NCI-H2107 (cell line): Measurements from ENCODE around the gene ZNF688.
A peak's percentile ranks its signal among the peaks of the same experiment; 100 is the strongest.
"Not testable (repeated sequence)": the region's sequence is repeated elsewhere in the genome, so short reads cannot be mapped to it uniquely, and the experiment has no call there.

Experiments used
- DNase-seq: peaks from one replicate; lab custom pipeline; 2025; lab: John Stamatoyannopoulos, UW

ZNF688 gene

DNA sequence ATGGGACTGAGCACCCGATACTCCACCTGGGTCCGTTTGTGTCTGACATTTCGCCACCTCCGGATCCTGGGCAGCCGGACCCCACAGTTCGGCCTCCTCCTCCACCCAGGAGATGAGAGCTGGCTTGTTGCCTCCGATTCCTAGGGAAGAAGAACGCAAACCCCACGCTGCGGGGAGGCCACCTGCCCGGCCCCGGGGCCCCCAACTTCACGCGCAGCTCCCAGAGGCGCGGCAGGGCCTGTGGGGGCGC is 13.9 kb downstream of the ZNF688 start:
- no peak for DNase-seq

DNA sequence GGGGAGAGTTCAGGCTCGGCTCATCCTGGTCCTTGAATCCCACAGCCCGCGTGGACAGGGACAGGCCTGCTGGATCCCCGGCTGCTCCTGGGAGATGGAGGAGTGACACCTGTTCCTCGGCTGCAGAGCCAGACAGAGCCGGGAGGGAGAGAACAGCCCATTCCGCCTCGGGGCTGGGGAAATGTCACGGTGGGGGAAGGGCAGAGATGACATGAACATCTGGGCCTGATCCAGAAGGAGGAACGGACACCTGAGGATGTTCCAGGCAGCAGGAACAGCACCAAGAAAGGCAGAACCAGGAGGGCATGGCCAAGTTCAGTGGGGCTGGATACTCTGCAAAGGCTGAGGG is 15.4 kb downstream of the ZNF688 start:
- DNase-seq, result no peak

DNA sequence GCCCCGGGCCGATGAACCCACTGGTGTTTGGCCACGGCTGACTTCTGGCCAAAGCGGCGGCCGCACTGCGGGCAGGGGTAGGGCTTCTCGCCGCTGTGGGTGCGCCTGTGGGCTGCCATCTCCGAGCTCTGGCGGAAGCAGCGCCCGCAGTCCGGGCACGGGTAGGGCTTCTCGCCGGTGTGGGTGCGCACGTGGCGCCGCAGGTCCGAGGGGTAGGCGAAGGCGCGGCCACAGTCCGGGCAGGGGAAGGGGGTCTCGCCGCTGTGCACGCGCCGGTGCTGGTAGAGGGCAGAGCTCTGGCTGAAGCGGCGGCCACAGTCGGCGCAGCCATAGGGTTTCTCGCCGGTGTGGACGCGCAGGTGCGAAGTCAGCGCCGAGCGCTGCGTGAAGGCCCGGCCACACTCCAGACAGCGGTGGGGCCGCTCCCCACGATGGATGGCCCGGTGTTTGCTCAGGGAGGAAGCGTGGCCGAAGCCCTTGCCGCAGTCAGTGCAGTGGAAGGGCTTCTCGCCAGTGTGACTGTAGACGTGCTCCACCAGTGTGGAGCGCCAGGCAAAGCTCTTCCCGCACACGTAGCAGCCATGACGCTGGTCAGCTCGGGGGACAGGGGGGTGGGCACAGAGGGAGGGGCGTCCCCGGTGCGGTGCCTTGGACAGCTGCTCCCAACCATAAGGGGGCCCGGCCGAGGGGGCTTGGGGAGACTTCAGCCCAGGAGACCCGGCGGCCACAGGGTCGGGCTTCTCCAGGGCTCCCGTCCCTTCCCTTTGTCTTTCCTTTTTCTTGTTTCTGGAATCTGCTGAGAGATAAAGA is 16.0 kb downstream of the ZNF688 start:
- DNase-seq, result no peak

GRCh38 chr16:30554557-30555314 is 16.8 kb downstream of the ZNF688 start:
- DNase-seq, result no peak

DNA sequence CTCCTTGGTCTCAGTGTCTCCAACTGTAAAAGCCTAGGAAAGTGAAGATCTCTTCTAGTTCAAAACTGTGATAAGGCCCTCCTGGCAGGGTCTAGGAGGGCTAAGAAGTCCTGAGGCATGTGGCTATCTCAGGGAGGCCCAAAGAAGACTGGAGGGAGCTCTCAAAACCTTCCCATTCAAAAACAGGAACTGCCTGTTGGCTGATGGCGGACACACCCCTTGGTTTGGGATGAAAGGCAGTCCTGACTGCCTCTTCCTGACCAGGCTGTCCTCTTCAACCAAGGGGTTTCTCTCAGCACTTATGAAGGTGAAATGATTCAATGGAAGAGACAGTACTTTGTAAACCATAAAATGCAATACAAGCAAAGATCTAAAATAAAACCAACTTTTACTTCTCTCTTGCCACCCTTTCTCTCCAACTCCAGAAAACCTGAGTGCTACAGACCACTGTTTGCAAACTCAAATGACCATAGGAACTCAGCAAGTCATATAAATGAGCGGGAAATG is 18.1 kb downstream of the ZNF688 start:
- DNase-seq, result no peak

DNA sequence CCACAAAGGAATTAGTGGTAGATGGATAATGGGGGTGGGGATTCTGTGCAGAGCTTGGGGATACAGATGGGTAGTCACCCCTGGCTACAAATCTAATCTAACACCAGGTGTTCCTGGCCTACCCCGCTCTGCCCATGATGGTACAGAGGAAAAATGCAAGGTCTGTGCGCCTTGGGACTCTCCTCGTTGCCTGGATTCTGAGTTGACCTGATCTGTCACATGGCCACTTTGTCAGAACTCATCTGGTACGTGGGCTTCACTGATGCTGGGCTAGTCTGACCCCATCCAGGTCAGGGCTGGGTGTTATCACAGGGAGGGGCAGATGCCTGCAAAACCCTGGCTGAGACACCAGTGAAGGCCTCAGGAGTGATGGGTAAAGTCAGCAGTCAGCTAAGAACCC is 18.6 kb downstream of the ZNF688 start:
- no peak for DNase-seq

- DNase-seq, result no peak
These were observed 19.7 kb downstream of the ZNF688 start for GRCh38 chr16:30551781-30552180.

DNA sequence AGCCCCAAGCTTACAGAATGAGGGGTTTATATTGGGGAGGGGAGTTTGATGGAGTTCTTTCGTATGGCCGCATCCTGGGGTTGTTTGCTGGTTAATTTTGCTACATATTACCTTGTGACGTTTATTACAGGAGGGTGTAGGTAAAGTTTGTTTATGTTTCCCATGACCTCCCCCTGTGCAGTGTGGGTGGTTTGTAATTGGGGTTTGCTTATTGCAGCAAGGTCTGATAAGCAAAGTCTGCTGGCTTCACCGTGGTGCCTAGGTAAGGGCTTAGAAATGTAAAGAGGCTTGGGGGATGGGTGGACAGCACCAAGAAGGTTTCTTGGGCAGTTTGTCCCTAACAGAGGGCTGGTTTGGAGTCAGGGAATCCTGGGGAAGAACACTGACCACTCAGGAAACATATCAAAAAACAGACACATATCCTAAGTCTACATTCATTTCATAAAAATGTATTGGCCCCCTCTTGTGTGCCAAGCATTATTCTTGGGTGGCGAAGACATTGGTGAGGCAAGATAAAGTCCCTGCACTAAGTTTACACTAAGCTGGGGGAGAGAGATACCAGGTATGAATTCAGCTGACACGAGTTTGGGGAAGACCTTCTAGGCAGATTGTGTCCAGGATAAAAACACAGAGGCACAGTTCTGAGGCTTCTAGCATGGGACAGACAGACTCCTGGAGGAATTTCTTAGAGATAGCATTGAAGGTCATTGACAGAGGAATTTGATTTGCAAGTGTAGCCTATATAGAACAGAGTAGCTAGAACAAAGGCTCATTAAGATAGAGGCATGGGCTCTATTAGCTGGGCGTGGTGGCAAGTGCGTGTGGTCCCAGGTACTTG is 22.9 kb downstream of the ZNF688 start:
- DNase-seq, result no peak

- no peak for DNase-seq
These were observed 25.4 kb downstream of the ZNF688 start for GRCh38 chr16:30546115-30546514.

- DNase-seq, result no peak
These were observed 28.4 kb downstream of the ZNF688 start for GRCh38 chr16:30543067-30543466.

- no peak for DNase-seq
These were observed 29.8 kb downstream of the ZNF688 start for GRCh38 chr16:30541502-30542329.

- DNase-seq, result not testable (repeated sequence)
These were observed 30.5 kb downstream of the ZNF688 start for GRCh38 chr16:30540916-30541464.

DNA sequence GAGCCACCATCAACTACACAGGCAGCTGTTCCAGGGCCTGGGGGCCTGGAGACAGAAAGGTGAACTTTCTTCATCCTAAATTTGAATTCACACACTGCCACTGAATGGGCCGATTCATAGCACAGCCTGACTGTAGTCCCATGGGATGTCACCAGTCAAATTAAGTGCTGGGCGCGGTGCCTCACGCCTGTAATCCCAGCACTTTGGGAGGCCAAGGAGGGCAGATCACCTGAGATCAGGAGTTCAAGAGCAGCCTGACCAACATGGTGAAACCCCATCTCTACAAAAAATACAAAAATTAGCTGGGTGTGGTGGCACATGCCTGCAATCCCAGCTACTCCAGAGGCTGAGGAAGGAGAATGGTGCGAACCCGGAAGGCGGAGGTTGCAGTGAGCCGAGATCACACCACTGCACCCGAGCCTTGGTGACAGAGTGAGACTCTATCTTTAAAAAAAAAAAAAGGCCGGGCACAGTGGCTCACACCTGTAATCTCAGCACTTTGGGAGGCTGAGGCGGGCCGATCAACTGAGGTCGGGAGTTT is 31.5 kb downstream of the ZNF688 start:
- not testable (repeated sequence) for DNase-seq

DNA sequence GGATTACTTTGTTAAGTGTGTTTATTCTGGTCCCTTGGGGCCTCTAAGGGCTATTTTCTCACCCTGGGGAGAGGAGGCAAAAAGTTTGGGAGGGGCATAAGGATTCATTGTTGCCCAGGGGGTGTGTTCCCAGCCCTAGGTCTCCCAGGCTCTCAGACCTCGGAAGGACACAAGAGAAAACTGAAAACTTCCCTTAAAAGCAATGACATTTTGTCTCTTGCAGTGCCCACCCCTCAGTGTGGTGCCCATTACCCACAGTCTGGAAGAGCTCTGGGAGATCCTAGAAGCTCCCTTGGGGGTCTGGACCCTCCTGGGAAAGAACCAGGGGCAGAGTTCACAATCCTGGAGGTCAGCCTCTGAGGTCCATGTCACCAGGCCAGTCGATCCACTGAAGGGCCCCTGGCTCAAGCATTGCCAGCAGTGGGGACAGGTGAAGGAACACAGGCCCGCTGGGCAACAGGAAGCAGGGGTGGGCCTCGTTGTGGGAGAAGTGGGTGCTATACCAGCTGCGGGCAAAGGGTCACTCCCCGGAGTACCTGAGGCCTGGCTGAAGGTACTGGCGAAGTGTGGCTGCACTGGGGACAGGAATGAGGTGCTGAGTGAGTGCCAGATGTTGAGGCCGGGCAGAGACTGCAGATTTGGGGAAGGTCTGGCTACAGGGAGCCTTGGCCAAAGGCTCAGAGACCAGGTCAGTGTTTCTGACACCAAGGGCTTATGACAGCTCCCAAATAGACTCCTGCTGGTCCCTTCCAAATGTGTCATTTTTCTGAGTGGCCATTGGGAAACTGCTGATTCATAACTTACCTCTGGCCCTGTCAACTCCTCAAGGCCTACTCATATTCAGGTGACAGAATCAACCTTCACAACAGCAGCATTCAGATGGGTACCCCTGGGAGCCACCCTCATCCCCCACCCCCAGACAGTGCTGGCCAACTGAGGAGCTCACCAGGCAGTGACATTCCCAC is 32.2 kb downstream of the ZNF688 start:
- DNase-seq, result no peak

DNA sequence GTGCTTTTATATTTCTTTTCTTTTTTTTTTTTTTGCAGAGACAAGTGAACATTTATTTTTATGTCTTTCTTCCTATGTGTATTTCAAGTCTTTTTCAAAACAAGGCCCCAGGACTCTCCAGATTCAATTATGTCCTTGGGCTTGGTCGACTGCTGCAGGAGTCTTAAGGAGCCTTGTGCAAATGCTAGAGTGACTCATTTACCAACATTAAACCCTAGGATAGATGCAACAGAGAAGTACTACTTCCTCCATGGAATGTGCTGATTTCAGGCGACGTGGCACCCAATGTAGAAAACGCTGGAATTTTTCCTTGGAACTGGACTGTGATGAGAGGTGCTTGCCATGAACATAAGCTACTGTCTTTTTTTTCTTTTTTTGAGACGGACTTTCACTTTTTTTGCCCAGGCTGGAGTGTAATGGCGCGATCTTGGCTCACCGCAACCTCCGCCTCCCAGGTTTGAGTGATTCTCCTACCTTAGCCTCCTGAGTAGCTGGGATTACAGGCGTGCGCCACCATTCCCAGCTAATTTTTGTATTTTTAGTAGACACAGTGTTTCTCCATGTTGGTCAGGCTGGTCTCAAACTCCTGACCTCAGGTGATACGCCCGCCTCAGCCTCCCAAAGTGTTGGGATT is 35.0 kb downstream of the ZNF688 start:
- DNase-seq, result not testable (repeated sequence)

GRCh38 chr16:30535777-30536190 is 35.7 kb downstream of the ZNF688 start:
- peak; percentile 20 for DNase-seq

- DNase-seq, result no peak
These were observed 36.3 kb downstream of the ZNF688 start for GRCh38 chr16:30535106-30535776.

DNA sequence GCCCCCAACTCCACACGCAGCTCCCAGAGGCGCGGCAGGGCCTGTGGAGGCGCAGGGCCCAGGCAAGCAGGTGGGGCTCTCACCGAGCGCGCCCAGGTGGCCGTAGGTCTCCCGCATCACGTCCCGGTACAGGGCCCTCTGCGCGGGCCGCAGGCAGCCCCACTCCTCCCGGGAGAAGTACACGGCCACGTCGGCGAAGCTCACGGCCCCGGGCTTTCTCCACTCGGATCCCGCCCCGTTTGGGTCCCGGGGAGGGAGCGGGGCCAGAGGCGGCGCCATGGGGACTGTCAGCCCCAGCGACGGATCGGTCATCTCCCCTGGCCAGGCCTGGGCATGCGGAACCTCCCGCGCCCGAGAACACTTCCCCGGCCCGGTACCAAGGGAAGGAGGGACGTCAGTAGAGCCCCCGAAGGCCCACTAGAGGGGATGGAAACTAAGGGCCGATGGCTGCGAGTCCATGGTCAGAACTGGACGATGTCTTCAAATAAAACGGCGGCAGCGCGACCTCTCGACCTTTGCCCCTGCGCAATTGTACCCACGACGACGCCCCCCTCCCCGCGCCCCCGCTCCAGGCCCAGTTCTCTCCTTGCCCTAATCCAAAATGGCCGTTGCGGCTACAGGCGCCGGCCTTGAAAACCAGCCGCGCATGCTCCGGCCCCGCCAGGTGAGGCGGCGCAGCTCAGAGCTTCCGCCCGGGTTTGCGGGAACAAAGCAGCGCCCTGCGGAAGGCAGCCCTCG is 37.0 kb downstream of the ZNF688 start, which contains the start of gene ZNF747:
Gene ZNF747, minus strand, starts transcription at position 491 of the 738 bp plus-strand sequence. Its CDS starts 179 bp downstream, at position 312.
- DNase-seq, result peak; percentile 87
